ENCODE results near the gene COG5.

The COG5 gene

DNA sequence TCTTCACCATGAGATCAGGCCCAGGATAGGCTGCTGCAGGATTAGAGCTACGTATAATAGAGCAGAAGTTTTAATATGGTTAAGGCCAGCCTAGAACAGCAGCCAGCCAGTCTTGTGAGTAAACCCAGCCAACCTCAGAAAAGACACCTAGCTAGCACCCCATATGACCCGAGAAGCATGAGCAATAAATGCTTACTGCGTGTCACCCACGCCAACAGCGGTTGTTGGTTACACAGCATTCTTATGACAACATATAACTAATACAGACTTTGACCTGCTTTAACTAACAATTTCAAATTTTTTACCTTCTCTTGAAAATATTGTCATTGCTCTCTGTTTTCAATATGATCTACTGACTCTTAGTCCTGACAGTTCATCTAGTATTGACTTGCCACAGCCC is 289.2 kb downstream of the COG5 start:
- TF ChIP-seq REST (IDR thresholded peaks at IDR 0.05; ENCODE audit: insufficient read depth in 1 of 2, low read depth in 2 of 2, low read length in 2 of 2) (no peak), TAF1 (IDR thresholded peaks at IDR 0.05; ENCODE audit: borderline replicate concordance, insufficient read depth, low read length) (no peak), SIN3A (IDR thresholded peaks at IDR 0.05; ENCODE audit: borderline replicate concordance, insufficient read depth, low read length) (no peak), FOXP2 (optimal IDR thresholded peaks at IDR 0.05; ENCODE audit: borderline replicate concordance, extremely low read depth, extremely low read length, insufficient read depth) (no peak), POLR2AphosphoS5 (IDR thresholded peaks at IDR 0.05; ENCODE audit: low read depth, low read length) (no peak)

GRCh38 chr7:107269790-107270189 is 293.9 kb downstream of the COG5 start:
- no peak for TF ChIP-seq SIN3A (IDR thresholded peaks at IDR 0.05; ENCODE audit: borderline replicate concordance, insufficient read depth, low read length)
- TF ChIP-seq FOXP2 (optimal IDR thresholded peaks at IDR 0.05; ENCODE audit: borderline replicate concordance, extremely low read depth, extremely low read length, insufficient read depth) = no peak
- no peak for TF ChIP-seq TAF1 (IDR thresholded peaks at IDR 0.05; ENCODE audit: borderline replicate concordance, insufficient read depth, low read length)
- TF ChIP-seq POLR2AphosphoS5 (IDR thresholded peaks at IDR 0.05; ENCODE audit: low read depth, low read length) = no peak
- no peak for TF ChIP-seq REST (IDR thresholded peaks at IDR 0.05; ENCODE audit: insufficient read depth in 1 of 2, low read depth in 2 of 2, low read length in 2 of 2)

- TF ChIP-seq POLR2AphosphoS5 (IDR thresholded peaks at IDR 0.05; ENCODE audit: low read depth, low read length) (no peak), REST (IDR thresholded peaks at IDR 0.05; ENCODE audit: insufficient read depth in 1 of 2, low read depth in 2 of 2, low read length in 2 of 2) (no peak), TAF1 (IDR thresholded peaks at IDR 0.05; ENCODE audit: borderline replicate concordance, insufficient read depth, low read length) (no peak)
Measured at GRCh38 chr7:107268594-107268993, 295.1 kb downstream of the COG5 start.

- no peak for TF ChIP-seq POLR2AphosphoS5 (IDR thresholded peaks at IDR 0.05; ENCODE audit: low read depth, low read length)
- TF ChIP-seq FOXP2 (optimal IDR thresholded peaks at IDR 0.05; ENCODE audit: borderline replicate concordance, extremely low read depth, extremely low read length, insufficient read depth) = no peak
- TF ChIP-seq TAF1 (IDR thresholded peaks at IDR 0.05; ENCODE audit: borderline replicate concordance, insufficient read depth, low read length) = no peak
- TF ChIP-seq SIN3A (IDR thresholded peaks at IDR 0.05; ENCODE audit: borderline replicate concordance, insufficient read depth, low read length) = no peak
- no peak for TF ChIP-seq REST (IDR thresholded peaks at IDR 0.05; ENCODE audit: insufficient read depth in 1 of 2, low read depth in 2 of 2, low read length in 2 of 2)
Measured at GRCh38 chr7:107267138-107267537, 296.6 kb downstream of the COG5 start.

DNA sequence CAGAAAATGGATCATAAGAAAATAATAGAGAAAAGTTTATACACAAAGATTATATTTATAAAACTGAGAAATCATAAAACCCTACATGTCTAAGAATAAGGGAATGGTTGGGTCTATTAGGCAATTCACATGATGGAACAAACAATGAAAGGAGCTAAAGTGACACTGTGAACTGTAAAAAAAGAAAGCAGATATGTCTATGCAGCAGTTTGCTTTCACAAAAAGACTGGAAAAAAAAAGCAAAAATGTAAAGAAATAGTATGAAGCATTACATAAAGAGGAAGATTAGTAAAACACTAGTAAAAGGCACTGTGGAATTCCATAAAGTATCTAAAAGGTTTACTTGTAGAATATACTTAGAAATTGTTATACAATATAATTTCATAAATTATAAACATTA is 299.0 kb downstream of the COG5 start:
- no peak for TF ChIP-seq REST (IDR thresholded peaks at IDR 0.05; ENCODE audit: insufficient read depth in 1 of 2, low read depth in 2 of 2, low read length in 2 of 2)
- TF ChIP-seq POLR2AphosphoS5 (IDR thresholded peaks at IDR 0.05; ENCODE audit: low read depth, low read length) = no peak

Data from PFSK-1 (cell line).